Right lobe of liver (tissue), 4 donors: ENCODE results near the gene DLG4.

Source experiments
- POLR2A ChIP-seq: fragments of 450-650 bp; IDR thresholded peaks from one replicate; pipeline ENCODE4 v1.6.1; 2017; ENCODE audit warnings: antibody characterized with exemption, mild to moderate bottlenecking
- TF ChIP-seq, protein P1 (sequence below), 4 donors: fragments of 200-600 bp in 3 of 4; fragments of 450-650 bp in 1 of 4; IDR thresholded peaks; one replicate each; pipeline versions ENCODE4 v1.5.1 to v1.8.0; 2016 to 2022; ENCODE audit warnings: antibody characterized with exemption in 4 of 4, mild to moderate bottlenecking in 2 of 4
- donor health status: DM: no; HTN: no; CAD: no.
- donor health status: DM: no; HTN: no; CAD: no.
- donor health status: DM: no; HTN: yes; CAD: no.

DNA sequence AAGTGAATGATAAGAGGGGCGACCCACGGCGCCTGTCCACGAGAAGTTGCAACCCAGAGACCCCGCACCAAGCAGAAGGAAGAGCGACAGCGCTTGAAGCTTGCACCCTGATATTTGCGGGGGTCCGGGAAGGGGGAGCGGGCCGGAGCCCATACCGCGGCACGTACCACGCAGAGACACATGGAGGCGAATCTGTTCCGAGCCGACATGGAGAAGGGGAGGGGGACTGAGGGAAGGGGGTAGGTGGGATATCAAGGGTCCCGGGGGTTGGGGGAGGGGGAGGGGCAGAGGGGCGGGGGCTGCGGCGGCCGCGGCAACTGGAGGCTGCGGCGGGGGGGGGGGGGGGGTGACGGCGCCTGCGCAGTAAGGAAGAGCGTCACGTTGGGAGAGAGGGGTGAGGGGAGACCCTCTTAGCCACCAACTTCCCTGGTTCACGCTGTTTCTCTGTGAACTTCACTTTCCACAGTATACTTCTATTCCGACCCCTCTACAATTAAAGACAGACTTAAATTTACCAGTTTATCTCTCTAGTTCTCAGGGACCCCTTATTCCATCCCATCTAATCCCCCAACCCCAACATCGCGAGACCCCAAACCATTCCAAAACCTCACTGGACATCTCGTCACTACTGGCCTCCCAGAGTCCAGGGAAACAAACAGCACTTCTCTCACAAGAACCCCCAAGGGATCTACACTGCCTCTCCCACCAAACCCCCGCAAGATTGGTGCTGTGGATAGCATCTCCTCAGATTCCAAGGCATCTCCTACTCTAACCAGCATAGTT is 8.0 kb downstream of the DLG4 start:
- TF ChIP-seq, protein P1, sequence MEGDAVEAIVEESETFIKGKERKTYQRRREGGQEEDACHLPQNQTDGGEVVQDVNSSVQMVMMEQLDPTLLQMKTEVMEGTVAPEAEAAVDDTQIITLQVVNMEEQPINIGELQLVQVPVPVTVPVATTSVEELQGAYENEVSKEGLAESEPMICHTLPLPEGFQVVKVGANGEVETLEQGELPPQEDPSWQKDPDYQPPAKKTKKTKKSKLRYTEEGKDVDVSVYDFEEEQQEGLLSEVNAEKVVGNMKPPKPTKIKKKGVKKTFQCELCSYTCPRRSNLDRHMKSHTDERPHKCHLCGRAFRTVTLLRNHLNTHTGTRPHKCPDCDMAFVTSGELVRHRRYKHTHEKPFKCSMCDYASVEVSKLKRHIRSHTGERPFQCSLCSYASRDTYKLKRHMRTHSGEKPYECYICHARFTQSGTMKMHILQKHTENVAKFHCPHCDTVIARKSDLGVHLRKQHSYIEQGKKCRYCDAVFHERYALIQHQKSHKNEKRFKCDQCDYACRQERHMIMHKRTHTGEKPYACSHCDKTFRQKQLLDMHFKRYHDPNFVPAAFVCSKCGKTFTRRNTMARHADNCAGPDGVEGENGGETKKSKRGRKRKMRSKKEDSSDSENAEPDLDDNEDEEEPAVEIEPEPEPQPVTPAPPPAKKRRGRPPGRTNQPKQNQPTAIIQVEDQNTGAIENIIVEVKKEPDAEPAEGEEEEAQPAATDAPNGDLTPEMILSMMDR (IDR thresholded peaks at IDR 0.05), result no peak
- TF ChIP-seq POLR2A, result no peak
